Measurements from ENCODE around the gene CSAD. TPM values are rescaled to one million over a fixed set of nuclear protein-coding genes. Genes with fewer than 3 reads are reported as not detected.

CSAD gene
- total and polyA plus RNA-seq, 2 of the 13 experiments (the other 11 are each of a cell fraction or from before 2014, with no cell fraction given) = 7.2 to 23.5 TPM

DNA sequence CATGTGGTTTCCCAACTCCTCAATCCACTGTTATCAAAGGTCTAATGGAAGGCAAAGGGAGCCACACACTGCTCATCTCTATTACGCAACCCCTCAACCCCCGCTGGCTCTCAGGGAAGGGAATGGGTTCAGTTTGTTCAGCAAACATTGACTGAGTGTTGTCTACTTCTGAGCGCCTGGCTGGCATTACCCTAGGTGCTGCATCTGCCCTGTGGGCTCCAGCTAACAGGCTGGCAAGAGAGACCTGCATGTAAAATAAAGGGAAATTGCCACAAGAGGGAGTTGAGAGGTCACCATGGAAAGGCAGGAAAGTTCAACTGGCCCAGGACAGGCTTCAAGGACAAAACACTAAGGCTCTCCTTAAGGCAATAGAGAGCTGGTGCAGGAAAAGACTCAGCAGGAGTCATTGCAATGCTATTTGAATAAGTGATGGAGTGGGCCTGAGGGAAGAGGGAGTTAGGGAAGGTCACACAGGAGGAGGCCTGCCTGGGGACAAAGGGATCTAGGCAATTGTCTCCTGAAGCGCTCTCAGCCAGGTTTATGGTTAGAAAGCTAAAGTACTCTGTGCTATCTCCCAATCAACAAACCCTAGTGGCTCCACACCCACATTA is 5.7 kb downstream of the CSAD start (continued):
- TF ChIP-seq, protein P1, sequence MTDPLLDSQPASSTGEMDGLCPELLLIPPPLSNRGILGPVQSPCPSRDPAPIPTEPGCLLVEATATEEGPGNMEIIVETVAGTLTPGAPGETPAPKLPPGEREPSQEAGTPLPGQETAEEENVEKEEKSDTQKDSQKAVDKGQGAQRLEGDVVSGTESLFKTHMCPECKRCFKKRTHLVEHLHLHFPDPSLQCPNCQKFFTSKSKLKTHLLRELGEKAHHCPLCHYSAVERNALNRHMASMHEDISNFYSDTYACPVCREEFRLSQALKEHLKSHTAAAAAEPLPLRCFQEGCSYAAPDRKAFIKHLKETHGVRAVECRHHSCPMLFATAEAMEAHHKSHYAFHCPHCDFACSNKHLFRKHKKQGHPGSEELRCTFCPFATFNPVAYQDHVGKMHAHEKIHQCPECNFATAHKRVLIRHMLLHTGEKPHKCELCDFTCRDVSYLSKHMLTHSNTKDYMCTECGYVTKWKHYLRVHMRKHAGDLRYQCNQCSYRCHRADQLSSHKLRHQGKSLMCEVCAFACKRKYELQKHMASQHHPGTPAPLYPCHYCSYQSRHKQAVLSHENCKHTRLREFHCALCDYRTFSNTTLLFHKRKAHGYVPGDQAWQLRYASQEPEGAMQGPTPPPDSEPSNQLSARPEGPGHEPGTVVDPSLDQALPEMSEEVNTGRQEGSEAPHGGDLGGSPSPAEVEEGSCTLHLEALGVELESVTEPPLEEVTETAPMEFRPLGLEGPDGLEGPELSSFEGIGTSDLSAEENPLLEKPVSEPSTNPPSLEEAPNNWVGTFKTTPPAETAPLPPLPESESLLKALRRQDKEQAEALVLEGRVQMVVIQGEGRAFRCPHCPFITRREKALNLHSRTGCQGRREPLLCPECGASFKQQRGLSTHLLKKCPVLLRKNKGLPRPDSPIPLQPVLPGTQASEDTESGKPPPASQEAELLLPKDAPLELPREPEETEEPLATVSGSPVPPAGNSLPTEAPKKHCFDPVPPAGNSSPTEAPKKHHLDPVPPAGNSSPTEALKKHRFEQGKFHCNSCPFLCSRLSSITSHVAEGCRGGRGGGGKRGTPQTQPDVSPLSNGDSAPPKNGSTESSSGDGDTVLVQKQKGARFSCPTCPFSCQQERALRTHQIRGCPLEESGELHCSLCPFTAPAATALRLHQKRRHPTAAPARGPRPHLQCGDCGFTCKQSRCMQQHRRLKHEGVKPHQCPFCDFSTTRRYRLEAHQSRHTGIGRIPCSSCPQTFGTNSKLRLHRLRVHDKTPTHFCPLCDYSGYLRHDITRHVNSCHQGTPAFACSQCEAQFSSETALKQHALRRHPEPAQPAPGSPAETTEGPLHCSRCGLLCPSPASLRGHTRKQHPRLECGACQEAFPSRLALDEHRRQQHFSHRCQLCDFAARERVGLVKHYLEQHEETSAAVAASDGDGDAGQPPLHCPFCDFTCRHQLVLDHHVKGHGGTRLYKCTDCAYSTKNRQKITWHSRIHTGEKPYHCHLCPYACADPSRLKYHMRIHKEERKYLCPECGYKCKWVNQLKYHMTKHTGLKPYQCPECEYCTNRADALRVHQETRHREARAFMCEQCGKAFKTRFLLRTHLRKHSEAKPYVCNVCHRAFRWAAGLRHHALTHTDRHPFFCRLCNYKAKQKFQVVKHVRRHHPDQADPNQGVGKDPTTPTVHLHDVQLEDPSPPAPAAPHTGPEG (CRISPR knock-in tag; IDR thresholded peaks at IDR 0.05) = no peak
- TF ChIP-seq ZNF256 (CRISPR knock-in tag; conservative IDR thresholded peaks at IDR 0.05) = no peak
- TF ChIP-seq, protein P2, sequence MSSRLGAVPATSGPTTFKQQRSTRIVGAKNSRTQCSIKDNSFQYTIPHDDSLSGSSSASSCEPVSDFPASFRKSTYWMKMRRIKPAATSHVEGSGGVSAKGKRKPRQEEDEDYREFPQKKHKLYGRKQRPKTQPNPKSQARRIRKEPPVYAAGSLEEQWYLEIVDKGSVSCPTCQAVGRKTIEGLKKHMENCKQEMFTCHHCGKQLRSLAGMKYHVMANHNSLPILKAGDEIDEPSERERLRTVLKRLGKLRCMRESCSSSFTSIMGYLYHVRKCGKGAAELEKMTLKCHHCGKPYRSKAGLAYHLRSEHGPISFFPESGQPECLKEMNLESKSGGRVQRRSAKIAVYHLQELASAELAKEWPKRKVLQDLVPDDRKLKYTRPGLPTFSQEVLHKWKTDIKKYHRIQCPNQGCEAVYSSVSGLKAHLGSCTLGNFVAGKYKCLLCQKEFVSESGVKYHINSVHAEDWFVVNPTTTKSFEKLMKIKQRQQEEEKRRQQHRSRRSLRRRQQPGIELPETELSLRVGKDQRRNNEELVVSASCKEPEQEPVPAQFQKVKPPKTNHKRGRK (CRISPR knock-in tag; IDR thresholded peaks at IDR 0.05) = no peak
- TF ChIP-seq GATAD2A (CRISPR knock-in tag; IDR thresholded peaks at IDR 0.05) = peak; percentile 96
- peak; percentile 27; the same call in 1 of the 2 replicates for TF ChIP-seq MYC (CRISPR knock-in tag; IDR thresholded peaks at IDR 0.05; ENCODE audit: borderline replicate concordance)
- TF ChIP-seq ETV6 (CRISPR knock-in tag; conservative IDR thresholded peaks at IDR 0.05) = no peak
- TF ChIP-seq MATR3 (CRISPR knock-in tag; IDR thresholded peaks at IDR 0.05) = no peak
- TF ChIP-seq, protein P3, sequence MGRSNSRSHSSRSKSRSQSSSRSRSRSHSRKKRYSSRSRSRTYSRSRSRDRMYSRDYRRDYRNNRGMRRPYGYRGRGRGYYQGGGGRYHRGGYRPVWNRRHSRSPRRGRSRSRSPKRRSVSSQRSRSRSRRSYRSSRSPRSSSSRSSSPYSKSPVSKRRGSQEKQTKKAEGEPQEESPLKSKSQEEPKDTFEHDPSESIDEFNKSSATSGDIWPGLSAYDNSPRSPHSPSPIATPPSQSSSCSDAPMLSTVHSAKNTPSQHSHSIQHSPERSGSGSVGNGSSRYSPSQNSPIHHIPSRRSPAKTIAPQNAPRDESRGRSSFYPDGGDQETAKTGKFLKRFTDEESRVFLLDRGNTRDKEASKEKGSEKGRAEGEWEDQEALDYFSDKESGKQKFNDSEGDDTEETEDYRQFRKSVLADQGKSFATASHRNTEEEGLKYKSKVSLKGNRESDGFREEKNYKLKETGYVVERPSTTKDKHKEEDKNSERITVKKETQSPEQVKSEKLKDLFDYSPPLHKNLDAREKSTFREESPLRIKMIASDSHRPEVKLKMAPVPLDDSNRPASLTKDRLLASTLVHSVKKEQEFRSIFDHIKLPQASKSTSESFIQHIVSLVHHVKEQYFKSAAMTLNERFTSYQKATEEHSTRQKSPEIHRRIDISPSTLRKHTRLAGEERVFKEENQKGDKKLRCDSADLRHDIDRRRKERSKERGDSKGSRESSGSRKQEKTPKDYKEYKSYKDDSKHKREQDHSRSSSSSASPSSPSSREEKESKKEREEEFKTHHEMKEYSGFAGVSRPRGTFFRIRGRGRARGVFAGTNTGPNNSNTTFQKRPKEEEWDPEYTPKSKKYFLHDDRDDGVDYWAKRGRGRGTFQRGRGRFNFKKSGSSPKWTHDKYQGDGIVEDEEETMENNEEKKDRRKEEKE (IDR thresholded peaks at IDR 0.05) = no peak
- TF ChIP-seq TARDBP (CRISPR knock-in tag; IDR thresholded peaks at IDR 0.05) = peak; percentile 81
- TF ChIP-seq, protein P4, sequence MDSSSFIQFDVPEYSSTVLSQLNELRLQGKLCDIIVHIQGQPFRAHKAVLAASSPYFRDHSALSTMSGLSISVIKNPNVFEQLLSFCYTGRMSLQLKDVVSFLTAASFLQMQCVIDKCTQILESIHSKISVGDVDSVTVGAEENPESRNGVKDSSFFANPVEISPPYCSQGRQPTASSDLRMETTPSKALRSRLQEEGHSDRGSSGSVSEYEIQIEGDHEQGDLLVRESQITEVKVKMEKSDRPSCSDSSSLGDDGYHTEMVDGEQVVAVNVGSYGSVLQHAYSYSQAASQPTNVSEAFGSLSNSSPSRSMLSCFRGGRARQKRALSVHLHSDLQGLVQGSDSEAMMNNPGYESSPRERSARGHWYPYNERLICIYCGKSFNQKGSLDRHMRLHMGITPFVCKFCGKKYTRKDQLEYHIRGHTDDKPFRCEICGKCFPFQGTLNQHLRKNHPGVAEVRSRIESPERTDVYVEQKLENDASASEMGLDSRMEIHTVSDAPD (CRISPR knock-in tag; IDR thresholded peaks at IDR 0.05) = peak; percentile 43; the same call in 1 of the 2 replicates
- TF ChIP-seq, protein P5, sequence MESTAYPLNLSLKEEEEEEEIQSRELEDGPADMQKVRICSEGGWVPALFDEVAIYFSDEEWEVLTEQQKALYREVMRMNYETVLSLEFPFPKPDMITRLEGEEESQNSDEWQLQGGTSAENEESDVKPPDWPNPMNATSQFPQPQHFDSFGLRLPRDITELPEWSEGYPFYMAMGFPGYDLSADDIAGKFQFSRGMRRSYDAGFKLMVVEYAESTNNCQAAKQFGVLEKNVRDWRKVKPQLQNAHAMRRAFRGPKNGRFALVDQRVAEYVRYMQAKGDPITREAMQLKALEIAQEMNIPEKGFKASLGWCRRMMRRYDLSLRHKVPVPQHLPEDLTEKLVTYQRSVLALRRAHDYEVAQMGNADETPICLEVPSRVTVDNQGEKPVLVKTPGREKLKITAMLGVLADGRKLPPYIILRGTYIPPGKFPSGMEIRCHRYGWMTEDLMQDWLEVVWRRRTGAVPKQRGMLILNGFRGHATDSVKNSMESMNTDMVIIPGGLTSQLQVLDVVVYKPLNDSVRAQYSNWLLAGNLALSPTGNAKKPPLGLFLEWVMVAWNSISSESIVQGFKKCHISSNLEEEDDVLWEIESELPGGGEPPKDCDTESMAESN (CRISPR knock-in tag; conservative IDR thresholded peaks at IDR 0.05) = no peak
- TF ChIP-seq JDP2 (CRISPR knock-in tag; IDR thresholded peaks at IDR 0.05; ENCODE audit: borderline replicate concordance) = no peak
- peak; percentile 74 for TF ChIP-seq MED1 (CRISPR knock-in tag; IDR thresholded peaks at IDR 0.05)
- TF ChIP-seq MZF1 (CRISPR knock-in tag; IDR thresholded peaks at IDR 0.05; ENCODE audit: borderline replicate concordance) = no peak
- TF ChIP-seq ZFP41 (CRISPR knock-in tag; IDR thresholded peaks at IDR 0.05; ENCODE audit: borderline replicate concordance) = no peak
- TF ChIP-seq ZNF224 (CRISPR knock-in tag; IDR thresholded peaks at IDR 0.05) = peak; percentile 51; the same call in 1 of the 2 replicates

Measured in HepG2 (cell line).